ENCODE results near the gene GSX2. TPM values are rescaled to one million over a fixed set of nuclear protein-coding genes. Genes with fewer than 3 reads are reported as not detected.
"Not testable (repeated sequence)": the region's sequence is repeated elsewhere in the genome, so short reads cannot be mapped to it uniquely, and the experiment has no call there.

Gene GSX2
- total and polyA plus RNA-seq, 10 donors, result 0.47 TPM; not detected in 9

DNA sequence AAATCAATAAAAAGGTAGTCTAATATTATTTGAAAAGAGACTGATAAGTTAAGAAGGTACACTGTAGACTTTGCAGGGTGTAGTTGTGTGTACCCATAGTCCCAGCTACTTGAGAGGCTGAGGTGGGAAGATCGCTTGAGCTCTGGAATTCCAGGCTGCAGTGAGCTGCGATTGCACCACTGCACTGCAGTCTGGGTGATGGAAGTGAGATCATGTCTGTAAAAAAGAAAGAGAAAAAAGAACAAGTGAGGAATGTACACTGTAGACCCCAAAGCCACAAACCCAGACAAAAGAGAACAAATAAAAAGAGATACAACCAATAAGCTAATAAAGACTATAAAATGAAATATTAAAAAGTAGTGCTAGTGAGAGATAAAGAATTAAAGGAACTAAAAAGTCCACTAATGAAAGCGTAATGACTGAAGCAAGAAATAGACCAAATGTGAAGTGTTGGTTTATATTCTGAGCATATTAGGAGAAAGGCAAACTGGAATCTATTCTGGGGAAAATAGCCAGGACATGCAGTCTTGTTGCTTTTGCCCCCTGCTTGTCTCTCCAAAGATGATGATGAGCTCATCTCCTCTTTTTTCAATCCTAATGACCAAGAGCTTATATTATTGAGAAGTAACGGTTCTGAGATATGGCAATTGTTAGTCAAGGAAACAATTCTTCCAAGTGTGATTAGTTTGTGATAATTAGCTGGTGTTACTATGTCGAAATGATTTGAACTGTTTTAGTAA lies 19.1 kb downstream of the GSX2 start:
- Histone ChIP-seq H3K9me3 (no peaks in the 10 kb centered on the region), H3K36me3 (no peaks in the 10 kb centered on the region), H3K27ac (no peak overlapping the region), H3K4me1 (no peaks in the 10 kb centered on the region), H3K27me3 (replicated peaks in 1 of 7) (peaks cover 0 to 23% (median 0%) of the 10 kb centered on the region in 7 donors), H3K4me3 (no peak overlapping the region)
- intact Hi-C loops (cut with DNase I; ENCODE audit: low total_unique reads), result no loop called here
- TF ChIP-seq POLR2AphosphoS5 (IDR thresholded peaks at IDR 0.05), result no peak
- no peak for TF ChIP-seq CTCF (IDR thresholded peaks at IDR 0.05 in 8 of 11, conservative IDR thresholded peaks at IDR 0.05 in 3 of 11)
- no peak for TF ChIP-seq POLR2A (IDR thresholded peaks at IDR 0.05)
- WGBS, 5 donors, result 72 to 90% (median 84%) methylated on average over 5 of the region's 5 CpGs
- DNase-seq, result no peak

DNA sequence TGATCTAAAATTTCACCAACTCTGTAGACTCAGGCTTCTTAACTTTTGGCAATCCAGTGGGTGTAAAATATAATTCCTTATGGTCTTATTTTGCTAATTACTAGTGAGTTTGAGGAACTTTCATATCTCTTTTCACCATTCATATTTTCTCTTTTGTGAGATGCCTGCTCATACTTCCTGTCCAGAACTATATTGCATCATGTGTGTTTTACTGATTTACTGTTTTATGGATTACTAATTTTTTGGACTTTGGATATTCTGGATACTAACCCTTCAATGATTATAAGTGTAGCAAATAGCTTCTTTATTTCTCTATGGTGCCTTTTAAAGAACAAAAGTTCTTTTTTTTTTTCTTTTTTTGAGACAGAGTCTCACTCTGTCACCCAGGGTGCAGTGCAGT lies 20.6 kb downstream of the GSX2 start:
- H3K36me3 ChIP-seq, result no peaks in the 10 kb centered on the region
- TF ChIP-seq POLR2A (IDR thresholded peaks at IDR 0.05) (no peak), CTCF (IDR thresholded peaks at IDR 0.05 in 8 of 11, conservative IDR thresholded peaks at IDR 0.05 in 3 of 11) (no peak), POLR2AphosphoS5 (IDR thresholded peaks at IDR 0.05) (no peak)

GRCh38 chr4:54127660-54128059 lies 27.7 kb downstream of the GSX2 start:
- WGBS, 5 donors, result 85 to 100% (median 93%) methylated on average over 1 of the region's 1 CpG
- no peaks in the 10 kb centered on the region for H3K36me3 ChIP-seq
- no peak for TF ChIP-seq POLR2A (IDR thresholded peaks at IDR 0.05)
- TF ChIP-seq POLR2AphosphoS5 (IDR thresholded peaks at IDR 0.05), result no peak
- no peak for TF ChIP-seq CTCF (IDR thresholded peaks at IDR 0.05 in 8 of 11, conservative IDR thresholded peaks at IDR 0.05 in 3 of 11)
- H3K27ac ChIP-seq, result no peak overlapping the region
- H3K9me3 ChIP-seq, result peaks cover 0 to 28% (median 18%) of the 10 kb centered on the region in 8 donors
- no peak for DNase-seq
- H3K27me3 ChIP-seq (replicated peaks in 1 of 7), result peaks cover 0 to 4% (median 0%) of the 10 kb centered on the region in 7 donors
- no peaks in the 10 kb centered on the region for H3K4me1 ChIP-seq
- no peak overlapping the region for H3K4me3 ChIP-seq
- intact Hi-C loops (cut with DNase I; ENCODE audit: low total_unique reads), result no loop called here

More for the DNA sequence above, 20.6 kb downstream of the GSX2 start:
- H3K4me3 ChIP-seq, result no peak overlapping the region
- intact Hi-C loops (cut with DNase I; ENCODE audit: low total_unique reads), result no loop called here
- no peak overlapping the region for H3K27ac ChIP-seq
- peaks cover 0 to 9% (median 0%) of the 10 kb centered on the region in 7 donors for H3K27me3 ChIP-seq (replicated peaks in 1 of 7)
- H3K9me3 ChIP-seq, result no peaks in the 10 kb centered on the region
- no peaks in the 10 kb centered on the region for H3K4me1 ChIP-seq
- no peak for DNase-seq

DNA sequence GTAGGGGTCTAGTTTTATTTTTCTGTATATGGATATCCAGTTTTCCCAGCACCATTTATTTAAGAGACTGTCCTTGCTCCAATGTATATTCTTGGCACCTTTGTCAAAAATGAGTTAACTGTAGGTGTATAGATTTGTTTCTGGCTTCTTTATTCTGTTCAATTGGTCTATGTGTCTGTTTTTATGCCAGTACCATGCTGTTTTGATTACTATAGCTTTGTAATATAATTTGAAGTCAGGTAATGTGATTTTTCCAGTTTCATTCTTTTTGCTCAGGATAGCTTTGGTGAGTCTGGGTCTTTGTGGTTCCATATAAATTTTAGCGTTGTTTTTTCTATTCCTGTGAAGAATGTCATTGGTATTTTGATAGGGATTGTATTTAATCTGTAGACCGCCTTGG lies 28.7 kb downstream of the GSX2 start:
- H3K27ac ChIP-seq; H3K27me3 ChIP-seq (replicated peaks in 1 of 7); H3K36me3 ChIP-seq; H3K4me3 ChIP-seq; DNase-seq; intact Hi-C loops (cut with DNase I; ENCODE audit: low total_unique reads); H3K4me1 ChIP-seq: not testable (repeated sequence)
- peaks cover 0 to 34% (median 18%) of the 10 kb centered on the region in 8 donors for H3K9me3 ChIP-seq
- WGBS, 5 donors, result 74 to 99% (median 97%) methylated on average over 2 of the region's 2 CpGs
